NT2/D1 (cell line): ENCODE data around the gene DACH1.

ENCODE experiments used
- DNase-seq: peaks from one replicate; pipeline ENCODE4 v3.0.0-alpha.2; 2011; ENCODE audit warnings: low read depth, low spot score
- H3K27me3 ChIP-seq: 2 replicates; pipeline ENCODE4 v1.6.0; 2011; ENCODE audit warnings: mild to moderate bottlenecking; ENCODE audit not compliant: insufficient read length, insufficient read depth
- H3K36me3 ChIP-seq: 2 replicates; pipeline ENCODE4 v1.6.1; 2011; ENCODE audit warnings: mild to moderate bottlenecking, low read length, mixed read lengths; ENCODE audit not compliant: insufficient read depth, insufficient read length
- H3K4me1 ChIP-seq: 2 replicates; pipeline ENCODE4 v1.5.1; 2011; ENCODE audit not compliant: insufficient read depth, insufficient read length
- H3K4me3 ChIP-seq: 2 replicates; pipeline ENCODE4 v1.5.1; 2011; ENCODE audit warnings: low read depth; ENCODE audit not compliant: insufficient read length
- H3K9ac ChIP-seq: 2 replicates; pipeline ENCODE4 v1.6.0; 2011; ENCODE audit warnings: low read depth; ENCODE audit not compliant: insufficient read length
- H3K9me3 ChIP-seq: 2 replicates; pipeline ENCODE4 v1.5.1; 2011; ENCODE audit warnings: mild to moderate bottlenecking, low read length; ENCODE audit not compliant: insufficient read depth
- SUZ12 ChIP-seq: IDR thresholded peaks from 2 replicates; pipeline ENCODE4 v1.6.1; 2011; ENCODE audit not compliant: insufficient read length, insufficient read depth; ENCODE audit errors: extremely low read depth
- YY1 ChIP-seq: IDR thresholded peaks from 2 replicates; pipeline ENCODE4 v1.6.1; 2011; ENCODE audit not compliant: insufficient read length, insufficient read depth
- ZNF274 ChIP-seq: IDR thresholded peaks from 2 replicates; pipeline ENCODE4 v1.6.1; 2011; ENCODE audit warnings: mild to moderate bottlenecking, low read depth, low read length

Gene DACH1

GRCh38 chr13:71681901-71682613, 184.9 kb downstream of the DACH1 start:
- H3K4me3 ChIP-seq = no peak overlapping the region
- H3K9ac ChIP-seq = no peak overlapping the region
- no peak for DNase-seq
- TF ChIP-seq YY1 (no peak), ZNF274 (no peak), SUZ12 (no peak)
- H3K4me1 ChIP-seq = no peaks in the 10 kb centered on the region
- H3K36me3 ChIP-seq = no peaks in the 10 kb centered on the region
- no peaks in the 10 kb centered on the region for H3K9me3 ChIP-seq
- peaks cover 28% of the 10 kb centered on the region for H3K27me3 ChIP-seq

GRCh38 chr13:71677124-71677523, 189.9 kb downstream of the DACH1 start:
- DNase-seq = no peak

DNA sequence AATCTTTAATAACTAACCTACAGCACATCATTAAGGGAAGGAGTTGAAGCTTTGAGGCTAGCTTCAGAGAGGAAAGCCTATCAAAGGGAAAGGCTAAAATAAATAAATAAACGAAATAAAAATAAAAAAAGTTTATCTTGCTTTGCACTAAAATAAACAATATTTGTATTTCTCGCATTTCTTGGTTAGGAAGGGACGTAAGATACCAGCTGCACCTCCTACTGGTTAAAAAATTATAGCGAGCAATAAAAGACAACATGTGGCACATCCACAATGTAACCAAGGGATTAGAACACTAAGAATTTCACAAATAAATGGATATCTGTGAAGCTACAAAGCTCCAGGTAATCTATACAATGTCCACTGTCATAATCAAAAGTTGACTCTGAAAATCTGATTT, 194.5 kb downstream of the DACH1 start:
- H3K27me3 ChIP-seq = no peaks in the 10 kb centered on the region
- no peaks in the 10 kb centered on the region for H3K9me3 ChIP-seq
- DNase-seq = no peak

More at GRCh38 chr13:71677124-71677523, 189.9 kb downstream of the DACH1 start:
- H3K9ac ChIP-seq = no peak overlapping the region
- no peaks in the 10 kb centered on the region for H3K9me3 ChIP-seq
- H3K27me3 ChIP-seq = peaks cover 6% of the 10 kb centered on the region
- TF ChIP-seq ZNF274 = no peak
- TF ChIP-seq SUZ12 = no peak
- no peak for TF ChIP-seq YY1
- H3K4me3 ChIP-seq = no peak overlapping the region
- no peaks in the 10 kb centered on the region for H3K4me1 ChIP-seq
- no peaks in the 10 kb centered on the region for H3K36me3 ChIP-seq

GRCh38 chr13:71663431-71663830, 203.6 kb downstream of the DACH1 start:
- Histone ChIP-seq H3K9ac (no peak overlapping the region), H3K36me3 (no peaks in the 10 kb centered on the region), H3K9me3 (no peaks in the 10 kb centered on the region), H3K27me3 (no peaks in the 10 kb centered on the region), H3K4me3 (no peak overlapping the region), H3K4me1 (no peaks in the 10 kb centered on the region)
- no peak for DNase-seq
- TF ChIP-seq ZNF274 (no peak), SUZ12 (no peak), YY1 (no peak)

More for the DNA sequence above, 194.5 kb downstream of the DACH1 start:
- Histone ChIP-seq H3K4me3 (no peak overlapping the region), H3K4me1 (no peaks in the 10 kb centered on the region), H3K36me3 (no peaks in the 10 kb centered on the region), H3K9ac (no peak overlapping the region)
- no peak for TF ChIP-seq SUZ12
- no peak for TF ChIP-seq ZNF274
- TF ChIP-seq YY1 = no peak

DNA sequence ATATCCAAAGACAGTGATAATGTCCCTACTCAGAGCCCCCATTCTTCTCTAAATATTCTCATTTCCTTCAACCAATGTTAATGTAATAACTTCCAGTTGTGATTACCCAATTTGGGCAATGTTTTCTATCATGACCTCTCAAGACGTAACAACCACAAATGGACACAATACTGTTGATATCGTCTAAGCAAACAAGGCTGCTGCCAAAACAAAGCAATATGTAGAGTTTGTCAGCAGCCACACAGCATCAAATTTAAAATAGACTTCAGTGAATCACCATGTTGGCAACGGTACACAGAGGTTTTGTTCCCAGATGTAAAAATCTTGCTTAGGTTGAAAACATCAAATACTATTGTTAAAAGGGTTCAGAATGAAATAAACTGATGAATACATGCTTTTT, 205.1 kb downstream of the DACH1 start:
- Histone ChIP-seq H3K9me3 (no peaks in the 10 kb centered on the region), H3K4me3 (no peak overlapping the region), H3K36me3 (no peaks in the 10 kb centered on the region), H3K27me3 (no peaks in the 10 kb centered on the region), H3K9ac (no peak overlapping the region), H3K4me1 (no peaks in the 10 kb centered on the region)
- no peak for TF ChIP-seq ZNF274
- no peak for TF ChIP-seq SUZ12
- TF ChIP-seq YY1 = no peak
- no peak for DNase-seq

DNA sequence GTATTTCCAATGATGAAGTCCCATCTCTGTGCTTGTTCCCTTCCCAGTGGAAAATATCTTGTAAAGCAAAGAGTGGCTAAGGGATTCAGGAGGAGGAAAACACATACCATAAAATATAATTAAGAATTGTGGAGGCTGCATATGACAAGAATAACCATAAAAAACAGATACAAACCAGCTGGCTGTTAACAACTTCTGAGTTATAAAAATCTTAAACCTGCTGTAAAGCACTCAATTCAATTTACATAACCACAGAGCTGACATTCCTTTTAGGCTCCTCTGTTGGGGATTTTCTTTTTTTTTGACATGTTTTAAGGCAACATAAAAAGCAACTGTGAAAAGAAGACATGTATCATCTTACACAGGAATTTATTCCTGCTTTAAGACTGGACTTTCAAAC, 207.6 kb downstream of the DACH1 start:
- TF ChIP-seq YY1 (no peak), ZNF274 (no peak), SUZ12 (no peak)
- Histone ChIP-seq H3K4me1 (no peaks in the 10 kb centered on the region), H3K9ac (no peak overlapping the region), H3K36me3 (no peaks in the 10 kb centered on the region), H3K27me3 (no peaks in the 10 kb centered on the region), H3K9me3 (no peaks in the 10 kb centered on the region), H3K4me3 (no peak overlapping the region)
- DNase-seq = no peak

GRCh38 chr13:71645467-71645866, 221.5 kb downstream of the DACH1 start:
- TF ChIP-seq SUZ12 = no peak
- TF ChIP-seq YY1 = no peak
- TF ChIP-seq ZNF274 = no peak
- no peaks in the 10 kb centered on the region for H3K27me3 ChIP-seq

More at GRCh38 chr13:71645467-71645866, 221.5 kb downstream of the DACH1 start:
- Histone ChIP-seq H3K9me3 (no peaks in the 10 kb centered on the region), H3K36me3 (no peaks in the 10 kb centered on the region), H3K4me3 (no peak overlapping the region), H3K4me1 (no peaks in the 10 kb centered on the region), H3K9ac (no peak overlapping the region)
- DNase-seq = no peak
